ENCODE measurements around the gene ZNF133. TPM values are rescaled to one million over a fixed set of nuclear protein-coding genes. Genes with fewer than 3 reads are reported as not detected.

The ZNF133 gene
- total and polyA plus RNA-seq, 2 donors from 2014 or later = 12.8 to 15.0 TPM

GRCh38 chr20:18364768-18365167 lies 76.4 kb downstream of the ZNF133 start:
- Histone ChIP-seq H3K27ac (ENCODE audit: low read depth in 2 of 2, low read length in 2 of 2) (no peak overlapping the region), H3K36me3 (ENCODE audit: control insufficient read depth in 2 of 3, insufficient read depth in 3 of 3, low read length in 3 of 3) (no peaks in the 10 kb centered on the region), H3K9me3 (ENCODE audit: control insufficient read depth in 2 of 3, insufficient read depth in 1 of 3, low read length in 3 of 3) (no peaks in the 10 kb centered on the region), H3K9ac (ENCODE audit: low read length in 3 of 3) (no peak overlapping the region), H3K4me1 (ENCODE audit: control insufficient read depth in 2 of 3, insufficient read depth in 2 of 3, low read depth in 1 of 3, low read length in 3 of 3) (no peaks in the 10 kb centered on the region), H3K27me3 (ENCODE audit: control insufficient read depth, insufficient read depth, low read length) (no peaks in the 10 kb centered on the region), H3K4me3 (ENCODE audit: low read length in 3 of 3) (no peak overlapping the region)
- no peak for TF ChIP-seq CTCF (IDR thresholded peaks at IDR 0.05; ENCODE audit: borderline replicate concordance, extremely low read depth, insufficient read depth)
- FAIRE-seq = no peak
- intact Hi-C loops (cut with DNase I) = no loop called here
- DNase-seq = no peak

Other genes with a start within 250 kb of the ZNF133 start
- 4.8 TPM for gene OVOL2, start 230.6 kb upstream of the ZNF133 start, total RNA-seq
- gene OVOL2, start 230.6 kb upstream of the ZNF133 start, polyA plus RNA-seq (ENCODE audit: insufficient read depth, low read depth, low replicate concordance) = 4.1 TPM
- 12.8 TPM for gene KAT14, start 150.7 kb upstream of the ZNF133 start, total RNA-seq
- gene KAT14, start 150.7 kb upstream of the ZNF133 start, polyA plus RNA-seq (ENCODE audit: insufficient read depth, low read depth, low replicate concordance) = 10.2 TPM
- gene PET117, start 150.7 kb upstream of the ZNF133 start, total RNA-seq = 13.1 TPM
- 19.7 TPM for gene PET117, start 150.7 kb upstream of the ZNF133 start, polyA plus RNA-seq (ENCODE audit: insufficient read depth, low read depth, low replicate concordance)
- gene DZANK1, start 178.5 kb downstream of the ZNF133 start, total RNA-seq = 6.2 TPM
- gene DZANK1, start 178.5 kb downstream of the ZNF133 start, polyA plus RNA-seq (ENCODE audit: insufficient read depth, low read depth, low replicate concordance) = 3.9 TPM
- gene POLR3F, start 178.9 kb downstream of the ZNF133 start, total RNA-seq = 8.9 TPM
- 10.6 TPM for gene POLR3F, start 178.9 kb downstream of the ZNF133 start, polyA plus RNA-seq (ENCODE audit: insufficient read depth, low read depth, low replicate concordance)
- 16.9 TPM for gene RBBP9, start 208.7 kb downstream of the ZNF133 start, total RNA-seq
- gene RBBP9, start 208.7 kb downstream of the ZNF133 start, polyA plus RNA-seq (ENCODE audit: insufficient read depth, low read depth, low replicate concordance) = 15.2 TPM
- 67.3 TPM for gene SEC23B, start 219.4 kb downstream of the ZNF133 start, total RNA-seq
- 46.4 TPM for gene SEC23B, start 219.4 kb downstream of the ZNF133 start, polyA plus RNA-seq (ENCODE audit: insufficient read depth, low read depth, low replicate concordance)

Measured in kidney (tissue), 14 donors.